Body of pancreas (tissue), 4 donors: ENCODE results near the gene ANKRD17. TPM values are rescaled to one million over a fixed set of nuclear protein-coding genes. Genes with fewer than 3 reads are reported as not detected.

Experiments used
- ATAC-seq: fragments of 150-250 bp; one replicate; pipeline ENCODE4 v1.9.1; 2016
- DNase-seq, 4 donors: peaks; one replicate each; pipeline ENCODE4 v3.0.0-alpha.2; 2019
- H3K27ac ChIP-seq, 4 donors: fragments of 200-600 bp; sonication (generic); 1 replicate in 3 of 4; 2 replicates in 1 of 4; pipeline versions ENCODE4 v1.5.1 to v1.6.1; 2016 to 2019; ENCODE audit warnings: mild to moderate bottlenecking in 1 of 4, mixed read lengths in 1 of 4, moderate library complexity in 1 of 4
- H3K27me3 ChIP-seq, 2 donors: fragments of 200-600 bp; sonication (generic); one replicate each; pipeline ENCODE4 v1.6.0; 2016; ENCODE audit warnings: mild to moderate bottlenecking in 1 of 2
- H3K36me3 ChIP-seq, 2 donors: fragments of 200-600 bp; sonication (generic); replicated peaks in 1 of 2; 2 replicates each; pipeline ENCODE4 v1.5.1; 2016; ENCODE audit warnings: low read depth in 2 of 2; ENCODE audit not compliant: insufficient read depth in 1 of 2
- H3K4me1 ChIP-seq: fragments of 200-600 bp; sonication (generic); one replicate; pipeline ENCODE4 v1.6.0; 2016
- H3K4me3 ChIP-seq, 2 donors: fragments of 200-600 bp; sonication (generic); 1 replicate in 1 of 2; 2 replicates in 1 of 2; pipeline ENCODE4 v1.5.1; 2016 to 2019
- H3K9me3 ChIP-seq, 3 donors: fragments of 200-600 bp; sonication (generic); 1 replicate in 2 of 3; 2 replicates in 1 of 3; pipeline ENCODE4 v1.5.1; 2016
- POLR2A ChIP-seq, 3 donors: fragments of 450-650 bp; IDR thresholded peaks; one replicate each; pipeline ENCODE4 v1.6.1; 2016; ENCODE audit warnings: antibody characterized with exemption in 3 of 3, mild to moderate bottlenecking in 2 of 3
- WGBS, 2 donors: methylation state at CpG; one replicate each; pipeline ENCODE4 v1.1.5; 2017; 5-methylcytosine and 5-hydroxymethylcytosine counted together
- intact Hi-C: fragments of 100-400 bp; cut with DNase I; formaldehyde crosslinking; loops from one replicate; pipeline ENCODE4 v1.15.1; 2023
- total RNA-seq, 2 donors: library from RNA; depleted of rRNA; stranded (reverse); fragments of >200 nt; gene quantifications; one replicate each; pipeline ENCODE4 v1.1.0, GENCODE V29; 2016
- TF ChIP-seq, protein P1 (sequence below), 7 experiments: fragments of 450-650 bp in 4 of 7; fragments of 200-600 bp in 3 of 7; sonication (generic) in 3 of 7; IDR thresholded peaks; one replicate each; pipeline ENCODE4 v1.5.1; 2016 to 2019; ENCODE audit warnings: antibody characterized with exemption in 7 of 7

Gene ANKRD17
- total RNA-seq, 2 donors from 2014 or later = 32.4 to 36.3 TPM

DNA sequence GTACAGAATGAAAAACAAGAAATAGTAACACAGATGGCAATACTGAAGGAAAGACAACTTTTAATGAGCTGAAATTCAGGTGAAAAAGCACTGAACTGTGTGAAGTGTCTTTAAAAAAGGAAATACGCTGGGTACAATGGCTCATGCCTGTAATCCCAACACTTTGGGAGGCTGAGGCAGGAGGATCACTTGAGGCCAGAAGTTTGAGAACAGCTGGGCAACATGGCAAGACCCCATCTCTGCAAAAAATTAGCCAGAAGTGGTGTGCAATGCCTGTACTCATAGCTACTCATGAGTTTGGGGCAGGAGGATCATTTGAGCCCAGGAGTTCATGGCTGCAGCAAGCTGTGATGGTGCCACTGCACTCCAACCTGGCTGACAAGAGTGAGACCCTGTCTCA, 129.3 kb downstream of the ANKRD17 start:
- Histone ChIP-seq H3K9me3 (no peaks in the 10 kb centered on the region), H3K36me3 (peaks cover 0 to 14% of the 10 kb centered on the region in 2 donors), H3K4me3 (no peak overlapping the region), H3K27me3 (no peaks in the 10 kb centered on the region), H3K4me1 (no peaks in the 10 kb centered on the region), H3K27ac (no peak overlapping the region)
- WGBS, 2 donors = 92 to 95% methylated on average over 1 of the region's 1 CpG
- ATAC-seq = no peak
- TF ChIP-seq, protein P1, sequence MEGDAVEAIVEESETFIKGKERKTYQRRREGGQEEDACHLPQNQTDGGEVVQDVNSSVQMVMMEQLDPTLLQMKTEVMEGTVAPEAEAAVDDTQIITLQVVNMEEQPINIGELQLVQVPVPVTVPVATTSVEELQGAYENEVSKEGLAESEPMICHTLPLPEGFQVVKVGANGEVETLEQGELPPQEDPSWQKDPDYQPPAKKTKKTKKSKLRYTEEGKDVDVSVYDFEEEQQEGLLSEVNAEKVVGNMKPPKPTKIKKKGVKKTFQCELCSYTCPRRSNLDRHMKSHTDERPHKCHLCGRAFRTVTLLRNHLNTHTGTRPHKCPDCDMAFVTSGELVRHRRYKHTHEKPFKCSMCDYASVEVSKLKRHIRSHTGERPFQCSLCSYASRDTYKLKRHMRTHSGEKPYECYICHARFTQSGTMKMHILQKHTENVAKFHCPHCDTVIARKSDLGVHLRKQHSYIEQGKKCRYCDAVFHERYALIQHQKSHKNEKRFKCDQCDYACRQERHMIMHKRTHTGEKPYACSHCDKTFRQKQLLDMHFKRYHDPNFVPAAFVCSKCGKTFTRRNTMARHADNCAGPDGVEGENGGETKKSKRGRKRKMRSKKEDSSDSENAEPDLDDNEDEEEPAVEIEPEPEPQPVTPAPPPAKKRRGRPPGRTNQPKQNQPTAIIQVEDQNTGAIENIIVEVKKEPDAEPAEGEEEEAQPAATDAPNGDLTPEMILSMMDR (IDR thresholded peaks at IDR 0.05) = no peak
- no peak for TF ChIP-seq POLR2A (IDR thresholded peaks at IDR 0.05)
- intact Hi-C loops = no loop called here
- DNase-seq = no peak

DNA sequence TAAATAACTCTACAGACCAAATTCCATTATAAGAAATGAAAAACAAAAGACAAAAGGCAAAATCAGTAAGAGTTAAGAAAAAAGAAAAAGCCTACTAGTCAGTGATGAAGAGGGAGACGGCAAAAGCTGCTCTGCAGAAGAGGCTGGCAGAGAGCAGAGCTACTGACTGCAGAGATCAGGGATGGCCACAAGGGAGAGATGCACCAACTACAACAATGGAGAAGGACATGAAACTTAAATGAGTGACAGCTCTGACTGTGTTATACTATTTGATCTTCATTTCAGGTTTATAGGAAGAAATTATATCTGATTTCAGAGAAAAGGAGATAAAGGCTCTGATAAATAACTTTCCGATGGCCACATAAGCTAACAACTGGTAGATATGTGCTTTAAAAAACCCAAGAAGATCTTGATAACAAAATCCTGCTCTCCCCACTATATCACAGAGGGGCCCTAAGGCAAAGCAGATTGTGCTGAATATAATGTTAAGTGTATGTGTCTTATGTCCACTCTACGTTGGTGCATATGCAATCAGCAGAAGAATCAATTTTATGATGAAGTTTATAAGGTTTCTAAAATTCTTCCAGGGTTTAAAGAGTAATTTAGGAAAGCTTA, 130.7 kb downstream of the ANKRD17 start:
- Histone ChIP-seq H3K9me3 (no peaks in the 10 kb centered on the region), H3K36me3 (peaks cover 0 to 19% of the 10 kb centered on the region in 2 donors), H3K27me3 (no peaks in the 10 kb centered on the region), H3K27ac (no peak overlapping the region), H3K4me3 (no peak overlapping the region), H3K4me1 (no peaks in the 10 kb centered on the region)
- intact Hi-C loops = no loop called here
- DNase-seq = no peak
- no peak for ATAC-seq
- WGBS, 2 donors = 73 to 77% methylated on average over 3 of the region's 3 CpGs
- TF ChIP-seq POLR2A (IDR thresholded peaks at IDR 0.05) = no peak
- TF ChIP-seq, protein P1 (IDR thresholded peaks at IDR 0.05) = peak in 1 of 7 experiments; percentile 14

DNA sequence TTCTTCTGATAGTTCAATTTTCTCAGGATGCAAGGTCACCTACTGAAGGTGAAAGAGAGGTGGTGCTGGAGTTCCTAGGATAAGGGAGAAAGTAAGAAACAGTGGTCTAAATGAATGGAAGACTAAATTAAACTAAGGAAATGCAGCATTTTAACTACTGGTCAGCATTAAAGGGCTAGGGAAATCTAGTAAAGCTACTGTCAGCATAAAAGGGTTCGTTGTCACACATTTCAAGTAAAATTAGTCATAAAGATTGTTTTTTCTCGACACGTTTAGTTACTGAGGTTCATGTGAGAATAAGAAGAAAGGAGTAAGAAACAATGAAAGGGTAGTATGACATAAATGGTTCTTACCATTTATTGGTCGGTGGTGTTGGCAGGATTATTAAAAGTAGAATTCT, 149.1 kb downstream of the ANKRD17 start:
- H3K4me3 ChIP-seq = no peak overlapping the region
- no peaks in the 10 kb centered on the region for H3K4me1 ChIP-seq
- ATAC-seq (no peak), DNase-seq (no peak)
- peaks cover 8 to 11% of the 10 kb centered on the region in 2 donors for H3K36me3 ChIP-seq
- WGBS, 2 donors = 91 to 98% methylated on average over 4 of the region's 4 CpGs
- intact Hi-C loops = no loop called here
- TF ChIP-seq, protein P1 (IDR thresholded peaks at IDR 0.05) = no peak
- H3K27me3 ChIP-seq = no peaks in the 10 kb centered on the region
- H3K27ac ChIP-seq = no peak overlapping the region
- H3K9me3 ChIP-seq = no peaks in the 10 kb centered on the region

DNA sequence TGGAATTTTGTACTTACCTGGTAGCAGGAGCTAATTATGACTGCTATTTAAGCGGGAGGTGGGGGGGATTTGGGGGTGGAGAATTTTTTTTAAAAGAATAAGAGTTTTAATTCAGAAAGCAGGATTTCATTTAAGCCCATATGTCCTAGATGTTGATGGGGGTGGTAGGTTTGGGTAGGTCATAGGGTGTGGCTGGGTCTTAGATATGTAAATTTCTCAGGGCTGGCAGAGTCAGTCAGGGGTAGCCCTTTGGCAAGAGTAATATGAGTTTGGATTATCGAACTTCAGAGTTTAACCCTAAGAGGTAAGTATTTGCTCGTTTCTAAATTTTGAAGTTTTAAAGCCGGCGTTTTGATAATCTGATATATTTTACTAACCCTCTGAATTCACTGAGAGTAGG, 153.9 kb downstream of the ANKRD17 start:
- Histone ChIP-seq H3K9me3 (no peaks in the 10 kb centered on the region), H3K4me3 (no peak overlapping the region), H3K27ac (no peak overlapping the region), H3K27me3 (no peaks in the 10 kb centered on the region), H3K36me3 (peaks cover 12 to 23% of the 10 kb centered on the region in 2 donors), H3K4me1 (no peaks in the 10 kb centered on the region)
- intact Hi-C loops = no loop called here
- TF ChIP-seq, protein P1 (IDR thresholded peaks at IDR 0.05) = no peak
- no peak for TF ChIP-seq POLR2A (IDR thresholded peaks at IDR 0.05)
- DNase-seq = no peak
- no peak for ATAC-seq
- 73 to 94% methylated on average over 5 of the region's 5 CpGs for WGBS, 2 donors
